NCI-H146 (cell line): ENCODE measurements around the gene TADA3.
A peak's percentile ranks its signal among the peaks of the same experiment; 100 is the strongest.

Source experiments
- DNase-seq: peaks from one replicate; lab custom pipeline; 2025; lab: John Stamatoyannopoulos, UW

The TADA3 gene

GRCh38 chr3:9760779-9761505, 31.3 kb downstream of the TADA3 start:
- no peak for DNase-seq

- DNase-seq, result no peak
Measured at GRCh38 chr3:9757427-9757826, 34.8 kb downstream of the TADA3 start.

DNA sequence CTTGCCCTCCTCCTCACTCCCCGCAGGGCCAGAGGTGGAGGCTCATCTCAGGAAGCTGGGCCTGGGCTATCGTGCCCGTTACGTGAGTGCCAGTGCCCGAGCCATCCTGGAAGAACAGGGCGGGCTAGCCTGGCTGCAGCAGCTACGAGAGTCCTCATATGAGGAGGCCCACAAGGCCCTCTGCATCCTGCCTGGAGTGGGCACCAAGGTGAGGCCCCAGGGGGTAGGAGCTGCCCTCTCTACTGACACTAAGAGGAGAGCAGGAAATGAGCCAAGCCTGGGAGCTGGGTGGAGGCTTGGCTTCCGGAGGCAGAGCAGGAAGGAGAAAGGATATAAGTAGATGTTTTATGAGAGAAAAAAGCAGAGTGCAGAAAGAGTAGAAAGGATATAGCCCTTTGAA, 37.6 kb downstream of the TADA3 start:
- no peak for DNase-seq

- DNase-seq, result no peak
Measured at GRCh38 chr3:9750556-9751411, 41.5 kb downstream of the TADA3 start.

DNA sequence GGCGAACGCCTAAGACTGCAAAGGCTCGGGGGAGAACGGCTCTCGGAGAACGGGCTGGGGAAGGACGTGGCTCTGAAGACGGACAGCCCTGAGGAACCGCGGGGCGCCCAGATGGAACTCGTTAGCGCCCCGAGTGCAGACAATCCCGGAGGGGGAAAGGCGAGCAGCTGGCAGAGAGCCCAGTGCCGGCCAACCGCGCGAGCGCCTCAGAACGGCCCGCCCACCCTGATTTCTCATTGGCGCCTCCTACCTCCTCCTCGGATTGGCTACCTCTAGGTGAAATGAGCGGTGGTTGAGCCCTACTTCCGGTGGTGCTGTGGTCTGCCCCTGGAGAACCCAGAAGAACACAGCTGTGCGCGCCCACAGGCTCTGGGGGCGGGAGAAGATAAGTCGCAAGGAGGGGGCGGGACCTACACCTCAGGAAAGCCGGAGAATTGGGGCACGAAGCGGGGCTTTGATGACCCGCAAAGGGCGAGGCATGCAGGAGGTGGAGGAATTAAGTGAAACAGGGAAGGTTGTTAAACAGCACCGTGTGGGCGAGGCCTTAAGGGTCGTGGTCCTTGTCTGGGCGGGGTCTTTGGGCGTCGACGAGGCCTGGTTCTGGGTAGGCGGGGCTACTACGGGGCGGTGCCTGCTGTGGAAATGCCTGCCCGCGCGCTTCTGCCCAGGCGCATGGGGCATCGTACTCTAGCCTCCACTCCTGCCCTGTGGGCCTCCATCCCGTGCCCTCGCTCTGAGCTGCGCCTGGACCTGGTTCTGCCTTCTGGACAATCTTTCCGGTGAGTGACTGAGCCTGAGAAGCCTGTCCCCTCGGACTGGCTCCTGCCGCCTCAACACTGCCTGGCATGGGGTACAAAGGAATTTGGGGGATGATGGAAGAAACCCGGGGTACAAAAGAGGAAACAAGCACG, 42.4 kb downstream of the TADA3 start, which contains the start of gene OGG1:
Gene OGG1 (plus strand): TSS at position 308 of the 911 bp plus-strand sequence. CDS start 335 bp downstream, at position 643.
- DNase-seq, result peak; percentile 96

DNA sequence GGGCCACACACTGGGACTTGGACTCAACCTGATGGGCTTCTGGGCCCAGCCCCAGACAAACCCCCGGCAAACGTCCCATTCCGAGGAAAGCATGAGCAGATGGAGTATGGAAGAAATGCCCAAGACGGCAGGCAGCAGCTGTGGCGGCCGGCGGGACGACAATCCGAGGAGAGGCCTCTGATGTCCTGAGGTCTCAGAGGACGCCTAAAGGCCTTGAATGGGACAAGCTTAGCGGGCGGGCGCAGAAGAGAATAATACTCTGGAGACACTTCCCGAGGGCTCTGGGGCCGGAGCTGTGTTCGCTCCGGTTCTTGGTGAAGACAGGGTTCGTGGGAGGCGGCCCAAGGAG, 43.0 kb downstream of the TADA3 start:
- DNase-seq, result no peak

- DNase-seq, result no peak
Measured at GRCh38 chr3:9748031-9748430, 44.2 kb downstream of the TADA3 start.

GRCh38 chr3:9747267-9747666, 45.0 kb downstream of the TADA3 start:
- DNase-seq, result no peak

DNA sequence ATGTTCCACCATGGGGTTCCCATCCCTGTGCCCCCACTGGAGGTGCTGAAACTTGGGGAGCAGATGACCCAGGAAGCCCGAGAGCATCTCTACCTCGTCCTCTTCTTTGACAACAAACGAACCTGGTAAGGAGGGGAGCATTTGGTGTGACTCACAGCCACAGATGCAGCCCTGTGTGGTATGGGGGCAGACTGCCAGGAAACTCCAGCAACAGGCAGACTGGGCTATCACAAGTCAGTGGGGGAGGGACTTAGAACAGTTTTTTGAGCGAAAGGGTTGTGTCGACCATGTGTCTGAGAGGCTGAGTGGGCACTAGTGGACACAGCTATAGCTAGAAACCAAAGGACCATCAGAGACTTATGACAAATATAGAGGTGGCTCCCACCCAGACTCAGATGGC, 45.9 kb downstream of the TADA3 start:
- no peak for DNase-seq

GRCh38 chr3:9745521-9745920, 46.8 kb downstream of the TADA3 start:
- DNase-seq, result no peak

DNA sequence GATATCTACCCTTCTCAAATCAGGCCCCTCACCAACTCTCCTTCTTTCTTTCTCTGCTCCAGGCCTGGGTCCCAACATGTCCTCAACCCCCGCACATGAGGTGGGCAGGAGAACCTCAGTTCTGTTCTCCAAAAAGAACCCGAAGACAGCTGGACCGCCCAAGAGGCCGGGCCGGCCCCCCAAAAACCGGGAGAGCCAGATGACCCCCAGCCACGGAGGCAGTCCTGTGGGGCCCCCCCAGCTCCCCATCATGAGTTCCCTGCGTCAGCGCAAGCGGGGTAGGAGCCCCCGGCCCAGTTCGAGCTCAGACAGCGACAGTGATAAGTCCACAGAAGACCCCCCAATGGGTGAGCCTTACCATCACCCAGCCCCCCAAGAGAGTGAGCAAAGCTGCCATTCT, 48.1 kb downstream of the TADA3 start:
- no peak for DNase-seq

- DNase-seq, result no peak
Measured at GRCh38 chr3:9743548-9743947, 48.7 kb downstream of the TADA3 start.

DNA sequence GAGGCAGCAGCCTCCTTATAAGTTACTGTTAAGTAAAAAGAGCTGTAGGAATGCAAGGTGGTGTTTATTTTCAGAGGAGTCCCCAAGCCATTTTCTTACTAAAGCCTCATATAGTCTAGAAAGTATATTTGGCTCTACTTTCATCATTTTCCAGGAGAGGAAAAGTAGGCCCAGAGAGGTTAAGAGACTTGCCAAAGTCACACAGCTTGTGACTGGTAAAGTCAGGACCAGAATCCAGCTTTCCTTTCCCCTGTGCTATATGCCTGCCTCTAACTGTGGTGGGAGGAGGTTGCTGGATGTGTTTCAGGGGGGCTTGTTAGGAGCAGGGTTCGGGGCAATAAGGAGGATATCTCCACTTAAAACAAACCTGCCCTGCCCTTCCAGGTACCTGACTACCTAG, 49.7 kb downstream of the TADA3 start:
- DNase-seq, result no peak

DNA sequence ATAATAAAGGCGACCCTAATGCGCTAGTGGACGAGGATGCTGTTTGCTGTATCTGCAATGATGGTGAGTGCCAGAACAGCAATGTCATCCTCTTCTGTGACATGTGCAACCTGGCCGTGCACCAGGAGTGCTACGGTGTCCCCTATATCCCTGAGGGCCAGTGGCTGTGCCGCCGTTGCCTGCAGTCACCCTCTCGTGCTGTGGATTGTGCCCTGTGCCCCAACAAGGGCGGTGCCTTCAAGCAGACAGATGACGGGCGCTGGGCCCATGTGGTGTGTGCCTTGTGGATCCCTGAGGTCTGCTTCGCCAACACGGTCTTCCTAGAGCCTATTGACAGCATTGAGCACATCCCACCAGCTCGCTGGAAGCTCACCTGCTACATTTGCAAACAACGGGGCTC, 53.1 kb downstream of the TADA3 start:
- no peak for DNase-seq

- no peak for DNase-seq
Measured at GRCh38 chr3:9736831-9737230, 55.4 kb downstream of the TADA3 start.

GRCh38 chr3:9732740-9733115, 59.5 kb downstream of the TADA3 start:
- DNase-seq, result no peak

DNA sequence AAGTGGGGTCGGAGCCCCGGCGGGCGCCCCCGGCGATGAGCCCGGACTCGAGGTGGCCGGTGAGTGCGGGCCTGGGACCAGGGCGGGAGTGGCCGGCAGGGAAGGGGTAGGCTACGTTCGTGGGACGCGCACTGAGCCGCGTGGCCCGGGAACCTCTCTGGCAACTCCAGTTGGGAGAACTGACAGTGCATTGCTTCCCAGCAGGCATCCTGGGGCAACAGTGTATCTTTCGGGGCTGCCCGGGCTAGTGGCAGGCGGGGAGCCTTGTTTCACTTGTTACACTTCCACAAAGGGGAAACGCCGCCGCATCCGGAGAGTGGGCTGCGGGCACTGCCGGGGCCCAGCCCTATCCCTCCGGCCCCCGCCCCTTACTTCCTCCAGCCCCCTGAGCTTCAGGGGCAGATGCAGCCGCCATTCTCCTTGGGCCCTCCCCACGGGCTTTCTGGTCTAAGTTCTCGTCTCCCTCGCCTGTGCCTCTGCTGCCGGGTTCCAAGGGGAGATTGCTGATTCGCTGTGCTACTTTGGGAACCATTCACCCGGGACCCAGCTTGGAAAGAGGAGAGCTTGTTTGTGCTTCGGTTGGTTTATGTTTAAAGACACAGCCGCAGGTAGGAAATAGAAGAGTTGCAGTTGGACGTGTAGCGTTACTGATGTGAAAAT, 60.1 kb downstream of the TADA3 start:
- no peak for DNase-seq

- peak; percentile 98 for DNase-seq
Measured at GRCh38 chr3:9731206-9732079, 60.8 kb downstream of the TADA3 start, which contains the start of gene BRPF1. TSS of gene BRPF1 (plus strand) at chr3:9731735. CDS start at chr3:9734141, 2,406 bp downstream.

DNA sequence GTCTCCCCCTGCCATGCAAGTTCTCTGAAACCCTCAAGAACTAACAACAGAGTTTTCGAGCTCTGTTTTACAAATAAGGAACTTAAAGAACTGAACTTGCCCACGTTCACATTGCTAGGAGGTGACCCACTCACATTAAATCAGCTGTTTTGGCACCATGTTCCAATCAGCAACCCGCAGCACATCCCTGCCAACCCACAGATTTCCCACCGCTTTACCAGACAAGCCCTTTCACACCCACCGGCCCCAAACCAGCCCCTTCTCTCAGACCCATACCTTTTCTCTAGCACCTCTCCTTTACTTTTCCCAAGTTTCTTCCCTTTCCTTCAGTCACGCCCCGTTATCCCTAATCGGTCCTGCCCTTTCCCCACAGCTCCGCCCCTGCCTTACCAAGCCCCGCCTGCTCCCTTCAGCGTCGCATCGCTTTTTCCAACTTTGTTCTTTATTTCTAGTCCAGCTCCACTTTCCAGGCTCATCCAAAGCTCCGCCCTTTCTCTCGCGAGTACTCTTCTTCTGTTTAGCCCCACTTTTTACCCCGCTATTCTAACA, 61.5 kb downstream of the TADA3 start:
- DNase-seq, result no peak
